IPS-11a (cell line): Measurements from ENCODE around the gene PLCB1.

ENCODE experiments used
- H3K4me3 ChIP-seq: one replicate; pipeline ENCODE4 v1.5.1; 2013; ENCODE audit warnings: low read depth, low read length, control low read depth

Gene PLCB1

DNA sequence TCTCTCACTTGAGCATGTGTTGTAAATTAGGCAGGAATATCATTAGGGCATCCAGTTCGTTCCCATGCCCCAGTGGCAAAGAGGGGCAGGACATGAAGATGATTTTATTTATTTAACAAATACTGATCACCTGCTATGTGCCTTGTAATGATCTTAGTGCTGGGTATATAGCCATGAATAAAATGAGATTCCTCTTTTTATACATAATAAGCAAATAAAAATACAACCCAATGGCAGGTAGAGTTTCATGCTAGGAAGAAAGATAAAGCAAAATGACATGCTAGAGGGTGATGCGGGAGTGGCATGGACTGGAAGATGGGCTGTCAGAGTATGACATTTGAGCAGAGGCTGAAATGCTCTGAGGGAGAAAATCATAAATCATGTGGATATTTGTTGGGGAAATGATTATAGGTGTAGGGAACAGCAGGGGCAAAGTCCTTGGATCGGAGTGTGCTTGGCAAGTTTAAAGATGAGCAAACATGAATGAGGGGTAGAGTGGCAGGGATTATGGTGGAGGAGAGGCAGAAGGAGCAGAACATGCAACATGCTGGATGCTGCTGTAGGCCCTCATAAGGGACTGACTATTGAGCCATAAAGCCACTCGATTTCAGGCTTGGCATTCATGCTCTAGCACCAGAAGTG, 342.1 kb downstream of the PLCB1 start:
- H3K4me3 ChIP-seq = no peak overlapping the region

GRCh38 chr20:8476021-8476420, 344.0 kb downstream of the PLCB1 start:
- no peak overlapping the region for H3K4me3 ChIP-seq

DNA sequence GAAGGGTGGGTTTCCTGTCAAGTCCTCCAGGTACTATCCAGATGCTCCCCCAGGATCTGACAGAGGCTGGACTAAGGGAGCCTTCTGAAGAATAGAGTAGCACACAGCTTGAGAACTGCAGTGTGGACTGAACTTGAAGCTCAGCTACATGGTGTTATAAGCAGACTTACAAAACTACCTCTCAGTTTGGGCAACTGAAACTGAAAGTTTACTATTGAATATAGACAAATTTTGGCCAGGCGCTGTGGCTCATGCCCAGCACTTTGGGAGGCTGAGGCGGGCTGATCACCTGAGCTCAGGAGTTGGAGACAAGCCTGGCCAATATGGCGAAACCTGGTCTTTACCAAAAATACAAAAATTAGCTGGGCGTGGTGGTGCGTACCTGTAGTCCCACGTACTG, 348.5 kb downstream of the PLCB1 start:
- no peak overlapping the region for H3K4me3 ChIP-seq

- H3K4me3 ChIP-seq = no peak overlapping the region
Observed at GRCh38 chr20:8487696-8488095, 355.6 kb downstream of the PLCB1 start.

DNA sequence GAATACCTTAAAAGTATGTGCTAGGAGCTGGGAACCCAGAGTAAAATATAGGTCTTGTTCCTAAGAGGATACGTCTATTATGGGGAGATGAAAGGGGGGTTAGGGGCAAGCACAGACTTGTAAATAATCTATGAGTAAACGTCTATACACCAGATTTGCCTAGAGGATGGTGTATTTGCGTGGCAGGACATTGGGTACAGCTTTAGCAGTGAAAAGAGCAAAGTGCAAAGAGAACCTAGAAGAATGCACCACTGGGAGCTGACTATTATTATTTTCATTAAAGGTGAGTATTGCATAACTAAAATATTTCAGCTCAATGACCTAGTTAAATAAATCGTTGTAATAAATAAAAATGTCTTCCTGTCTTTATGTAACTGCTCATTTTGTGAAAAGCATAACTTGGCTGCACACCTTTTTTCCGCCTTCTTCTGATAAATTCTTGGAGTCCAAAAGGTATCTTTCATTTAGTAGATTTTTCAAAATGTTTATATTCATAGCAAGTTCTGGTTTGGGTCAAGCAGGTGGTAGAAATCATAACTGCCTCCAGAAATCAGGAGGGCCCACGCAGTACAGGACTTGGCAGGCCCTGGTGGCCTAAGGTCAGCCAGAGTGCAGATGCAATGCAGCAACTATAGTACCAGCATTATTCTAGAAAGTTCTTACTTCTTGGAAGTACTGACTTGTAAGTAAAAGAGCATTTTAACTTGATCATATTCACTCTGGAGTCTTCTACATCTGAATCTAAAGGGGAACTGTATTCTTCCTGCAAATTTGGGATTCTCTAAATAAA, 357.2 kb downstream of the PLCB1 start:
- H3K4me3 ChIP-seq = no peak overlapping the region

- no peak overlapping the region for H3K4me3 ChIP-seq
Observed at GRCh38 chr20:8490076-8490830, 358.2 kb downstream of the PLCB1 start.

DNA sequence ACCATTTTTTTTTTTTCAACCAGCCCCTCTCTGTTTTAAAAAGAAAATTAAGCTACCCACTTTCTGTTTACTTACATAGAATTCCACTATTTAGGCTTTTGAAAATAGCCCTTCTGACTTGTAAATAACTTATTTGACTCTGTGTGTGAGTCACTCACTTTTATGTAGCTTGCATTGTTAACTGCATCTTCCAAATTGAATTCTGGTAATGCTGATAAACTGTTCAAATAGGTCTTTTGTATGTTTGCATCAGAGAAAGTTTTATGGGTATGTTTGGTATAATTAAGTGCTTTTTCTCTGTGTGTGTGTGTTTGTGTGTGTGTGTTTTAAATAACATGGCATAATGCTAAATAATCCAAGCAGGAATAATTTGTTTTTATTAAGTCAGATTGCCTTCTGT, 360.1 kb downstream of the PLCB1 start:
- H3K4me3 ChIP-seq = no peak overlapping the region

GRCh38 chr20:8498571-8498970, 366.5 kb downstream of the PLCB1 start:
- H3K4me3 ChIP-seq = no peak overlapping the region

DNA sequence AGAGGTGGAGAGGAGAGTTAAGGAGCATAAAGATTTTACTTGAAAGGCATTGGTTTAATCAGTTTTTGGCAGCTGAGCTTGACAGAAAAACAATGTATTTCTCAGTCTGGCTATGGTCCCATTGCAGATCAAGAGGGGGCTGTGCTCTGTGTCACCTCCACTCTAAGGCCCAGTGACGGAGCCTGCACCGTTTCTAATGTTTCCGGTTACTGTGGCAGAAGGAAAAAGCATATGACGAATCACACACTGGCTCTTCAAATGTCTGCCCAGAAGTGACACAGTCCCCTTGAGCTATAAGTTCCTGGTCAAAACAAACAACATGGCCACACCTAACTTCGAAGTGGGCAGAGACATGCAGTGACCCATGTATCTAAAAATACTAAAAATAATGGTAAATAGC, 372.0 kb downstream of the PLCB1 start:
- no peak overlapping the region for H3K4me3 ChIP-seq

GRCh38 chr20:8505476-8506200, 373.6 kb downstream of the PLCB1 start:
- no peak overlapping the region for H3K4me3 ChIP-seq

DNA sequence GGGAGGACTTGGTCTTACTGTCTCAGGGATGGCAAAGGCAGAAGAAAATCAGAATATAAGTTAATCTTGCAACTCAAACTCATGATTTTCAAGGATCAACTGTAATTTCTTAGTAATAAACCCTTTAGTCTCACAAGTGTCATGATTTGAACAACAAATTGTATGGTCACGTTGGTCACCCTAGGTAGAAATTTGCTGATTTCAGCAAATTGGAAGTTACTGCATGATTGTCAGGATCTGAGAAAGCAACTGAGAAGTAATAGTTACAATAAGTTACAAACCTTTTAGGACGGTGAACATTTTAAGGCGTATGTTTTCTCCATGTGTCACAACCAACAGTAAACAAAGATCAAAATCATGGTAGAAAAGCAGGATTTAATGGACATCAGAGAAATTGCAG, 375.2 kb downstream of the PLCB1 start:
- H3K4me3 ChIP-seq = no peak overlapping the region

DNA sequence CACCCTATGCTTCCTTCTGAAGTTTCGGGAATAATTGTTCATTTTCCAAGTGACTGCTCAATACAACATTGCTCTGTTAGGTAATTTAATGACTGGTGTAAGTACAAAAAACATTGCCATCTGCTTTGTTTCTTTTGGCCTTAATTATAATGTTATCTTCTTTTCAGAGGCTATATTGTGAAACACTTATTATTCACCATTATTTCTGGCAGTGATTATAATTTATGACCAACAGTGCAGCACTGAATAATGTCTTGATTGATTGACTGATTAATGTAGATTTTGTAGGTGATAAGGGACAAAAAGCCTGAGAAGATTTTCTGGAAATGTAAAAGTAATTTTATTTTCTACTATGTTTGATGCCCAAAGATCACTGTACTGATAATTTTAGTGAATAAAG, 377.7 kb downstream of the PLCB1 start:
- H3K4me3 ChIP-seq = no peak overlapping the region

GRCh38 chr20:8510808-8511207, 378.7 kb downstream of the PLCB1 start:
- H3K4me3 ChIP-seq = no peak overlapping the region

DNA sequence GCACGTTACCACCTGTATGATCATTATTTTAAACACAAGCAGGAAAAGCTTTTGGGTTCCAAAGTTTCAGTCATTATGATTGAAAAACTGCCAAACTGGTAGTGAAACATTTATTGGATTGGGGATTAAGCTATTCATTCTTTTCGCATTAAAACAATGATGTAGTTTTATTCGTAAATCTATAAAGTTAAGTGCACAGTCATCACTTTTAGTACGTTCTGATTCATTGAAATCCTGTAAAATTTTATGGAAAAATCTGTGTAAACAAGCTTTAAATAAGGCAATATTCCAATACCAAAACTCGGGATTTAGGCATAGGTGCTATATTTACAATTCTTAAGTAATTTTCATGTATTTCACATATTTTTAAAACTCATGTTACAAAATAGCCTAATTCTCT, 379.9 kb downstream of the PLCB1 start:
- H3K4me3 ChIP-seq = no peak overlapping the region

DNA sequence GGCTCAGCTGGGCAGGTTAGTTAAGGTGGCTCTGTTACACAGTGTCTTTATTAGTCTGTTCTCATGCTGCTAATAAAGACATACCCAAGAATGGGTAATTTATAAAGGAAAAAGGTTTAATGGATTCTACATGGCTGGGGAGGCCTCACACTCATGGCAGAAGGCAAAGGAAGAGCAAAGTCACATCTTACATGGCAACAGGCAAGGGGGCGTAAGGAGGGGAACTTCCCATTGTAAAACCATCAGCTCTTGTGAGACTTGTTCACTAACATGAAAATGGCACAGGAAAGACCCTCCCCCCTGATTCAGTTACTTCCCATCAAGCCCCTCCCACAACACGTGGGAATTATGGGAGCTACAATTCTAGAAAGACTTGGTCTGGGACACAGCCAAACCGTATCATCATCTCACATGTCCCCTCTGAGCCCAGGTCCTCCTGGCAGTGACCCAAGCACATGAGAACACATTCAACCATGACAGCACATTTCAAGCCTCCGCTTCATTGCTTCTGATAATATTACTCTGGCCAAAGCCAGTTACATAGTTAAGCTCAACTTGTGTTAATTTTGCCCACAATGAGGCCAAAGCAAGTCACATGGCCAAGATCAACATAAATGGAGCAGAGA, 383.9 kb downstream of the PLCB1 start:
- H3K4me3 ChIP-seq = no peak overlapping the region

DNA sequence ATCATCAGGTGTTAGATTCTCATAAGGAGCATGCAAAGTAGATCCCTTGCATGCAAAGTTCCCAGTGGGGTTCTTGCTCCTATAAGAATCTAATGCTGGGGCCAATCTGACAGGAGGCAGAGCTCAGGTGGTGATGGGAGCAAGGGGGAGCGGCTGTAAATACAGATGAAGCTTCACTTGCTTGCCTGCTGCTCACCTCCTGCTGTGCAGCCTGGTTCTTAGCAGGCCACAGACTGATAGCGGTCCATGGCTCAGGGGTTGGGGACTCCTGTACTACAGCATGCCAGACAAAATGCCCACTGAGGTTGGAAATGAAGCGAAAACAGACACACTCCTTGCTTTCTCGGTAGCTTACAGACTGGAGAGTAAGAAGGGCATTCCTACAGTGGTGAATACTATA, 386.8 kb downstream of the PLCB1 start:
- H3K4me3 ChIP-seq = no peak overlapping the region

- no peak overlapping the region for H3K4me3 ChIP-seq
Observed at GRCh38 chr20:8519887-8520286, 387.8 kb downstream of the PLCB1 start.

GRCh38 chr20:8522168-8522567, 390.1 kb downstream of the PLCB1 start:
- H3K4me3 ChIP-seq = no peak overlapping the region

GRCh38 chr20:8523684-8524083, 391.6 kb downstream of the PLCB1 start:
- H3K4me3 ChIP-seq = no peak overlapping the region

DNA sequence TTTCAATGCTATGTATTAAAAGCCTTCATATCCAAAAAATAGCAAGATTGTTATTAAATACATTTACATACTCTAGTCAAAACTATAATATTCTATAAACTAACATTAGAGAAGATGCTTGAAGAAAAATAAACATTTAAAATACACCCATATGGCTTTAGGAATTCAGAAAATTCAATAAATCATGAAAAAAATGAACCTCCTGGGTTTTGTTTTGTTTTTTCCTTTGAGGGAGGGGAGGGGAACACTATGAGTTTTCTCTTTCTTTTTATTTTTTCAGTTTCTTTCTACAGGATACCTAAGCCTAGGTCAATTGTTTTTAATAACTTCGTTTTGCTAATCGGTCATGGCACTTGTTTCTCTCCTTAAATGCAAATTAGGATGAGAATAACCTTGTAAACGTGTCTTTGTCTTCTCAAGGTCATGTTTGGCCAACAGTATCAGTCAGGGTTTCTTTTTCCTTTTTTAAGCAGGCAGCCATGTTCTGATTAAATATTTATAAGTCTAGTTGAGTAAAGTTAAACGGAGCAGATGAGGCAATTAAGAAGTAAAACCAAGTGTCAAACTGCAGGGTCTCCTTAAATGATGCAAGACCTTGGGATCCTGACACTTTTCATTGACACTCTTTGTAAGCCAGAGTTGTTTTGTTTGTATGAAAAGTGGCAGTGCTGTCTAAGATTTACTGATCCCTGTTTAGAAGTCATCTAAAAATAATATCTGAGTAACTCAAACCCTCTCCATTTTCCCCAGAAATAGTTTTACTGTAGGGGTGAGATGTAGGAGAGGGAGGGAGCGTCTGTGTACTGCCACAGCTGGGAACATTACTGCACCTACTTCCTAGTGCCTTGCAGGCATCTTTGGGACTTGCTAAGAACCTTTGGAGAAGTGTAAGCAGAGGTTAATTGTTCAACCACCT, 392.3 kb downstream of the PLCB1 start:
- H3K4me3 ChIP-seq = no peak overlapping the region
